ENCODE measurements around the gene CMBL.

- no peak for TF ChIP-seq CTCF (IDR thresholded peaks at IDR 0.05)
- no peak for TF ChIP-seq POLR2A (IDR thresholded peaks at IDR 0.05)
These were observed 39.6 kb downstream of the CMBL start for GRCh38 chr5:10268100-10268499.
